ENCODE measurements around the gene PLCB4. TPM values are rescaled to one million over a fixed set of nuclear protein-coding genes. Genes with fewer than 3 reads are reported as not detected.

Gene PLCB4
- total RNA-seq, 1 experiment from 2014 or later = 0.91 TPM

DNA sequence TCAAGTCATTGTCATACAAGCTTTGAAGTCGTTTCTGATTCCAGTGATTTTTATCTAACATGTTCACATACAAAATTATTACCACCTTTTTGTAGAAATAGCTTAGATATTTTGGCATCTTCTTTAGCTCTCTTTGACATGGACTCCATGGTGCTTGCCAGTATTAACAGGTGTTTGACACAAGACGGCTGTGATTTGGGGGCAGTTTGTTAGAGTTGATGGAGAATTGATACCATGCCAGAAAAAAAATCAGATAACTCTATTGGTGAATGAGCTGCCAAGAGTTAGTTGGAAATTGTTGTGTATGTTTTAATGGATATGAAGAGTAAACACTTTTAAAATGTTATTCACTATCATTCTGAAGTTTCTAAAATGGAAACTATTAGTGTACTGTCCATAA, 298.9 kb downstream of the PLCB4 start:
- no peaks in the 10 kb centered on the region for H3K4me1 Mint-ChIP-seq (ENCODE audit: insufficient read depth, unreplicated experiment)
- ChIA-PET POLR2A (interaction anchor here (1.0 kb wide), 1 partner anchor 617 kb away, joined by 3 read pairs; no protein-coding TSS in a partner anchor), CTCF (interaction anchor here (0.6 to 5.2 kb wide), 9 partner anchors 8 to 1419 kb away, joined by 3 to 33 read pairs (median 4); no protein-coding TSS in a partner anchor)
- no TSS peak for BruUV-seq (replicated peaks)
- intact Hi-C loops (cut with micrococcal nuclease) = no loop called here
- H3K9me3 Mint-ChIP-seq (ENCODE audit: unreplicated experiment) = no peaks in the 10 kb centered on the region
- no peaks in the 10 kb centered on the region for H3K27me3 Mint-ChIP-seq (ENCODE audit: insufficient read depth, unreplicated experiment)
- no peak overlapping the region for H3K27ac Mint-ChIP-seq (ENCODE audit: low read depth, unreplicated experiment)
- TF ChIP-seq, protein P1, sequence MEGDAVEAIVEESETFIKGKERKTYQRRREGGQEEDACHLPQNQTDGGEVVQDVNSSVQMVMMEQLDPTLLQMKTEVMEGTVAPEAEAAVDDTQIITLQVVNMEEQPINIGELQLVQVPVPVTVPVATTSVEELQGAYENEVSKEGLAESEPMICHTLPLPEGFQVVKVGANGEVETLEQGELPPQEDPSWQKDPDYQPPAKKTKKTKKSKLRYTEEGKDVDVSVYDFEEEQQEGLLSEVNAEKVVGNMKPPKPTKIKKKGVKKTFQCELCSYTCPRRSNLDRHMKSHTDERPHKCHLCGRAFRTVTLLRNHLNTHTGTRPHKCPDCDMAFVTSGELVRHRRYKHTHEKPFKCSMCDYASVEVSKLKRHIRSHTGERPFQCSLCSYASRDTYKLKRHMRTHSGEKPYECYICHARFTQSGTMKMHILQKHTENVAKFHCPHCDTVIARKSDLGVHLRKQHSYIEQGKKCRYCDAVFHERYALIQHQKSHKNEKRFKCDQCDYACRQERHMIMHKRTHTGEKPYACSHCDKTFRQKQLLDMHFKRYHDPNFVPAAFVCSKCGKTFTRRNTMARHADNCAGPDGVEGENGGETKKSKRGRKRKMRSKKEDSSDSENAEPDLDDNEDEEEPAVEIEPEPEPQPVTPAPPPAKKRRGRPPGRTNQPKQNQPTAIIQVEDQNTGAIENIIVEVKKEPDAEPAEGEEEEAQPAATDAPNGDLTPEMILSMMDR (IDR thresholded peaks at IDR 0.05; ENCODE audit: unreplicated experiment) = no peak
- DNase-seq (ENCODE audit: unreplicated experiment) = no peak
- no peak overlapping the region for H3K4me3 Mint-ChIP-seq (ENCODE audit: unreplicated experiment)
- no peaks in the 10 kb centered on the region for H3K36me3 Mint-ChIP-seq (ENCODE audit: insufficient read depth, unreplicated experiment)

GRCh38 chr20:9368893-9369292, 300.0 kb downstream of the PLCB4 start:
- no peak for DNase-seq (ENCODE audit: unreplicated experiment)
- Mint-ChIP-seq H3K9me3 (ENCODE audit: unreplicated experiment) (no peaks in the 10 kb centered on the region), H3K4me1 (ENCODE audit: insufficient read depth, unreplicated experiment) (no peaks in the 10 kb centered on the region), H3K27ac (ENCODE audit: low read depth, unreplicated experiment) (no peak overlapping the region), H3K4me3 (ENCODE audit: unreplicated experiment) (no peak overlapping the region), H3K27me3 (ENCODE audit: insufficient read depth, unreplicated experiment) (no peaks in the 10 kb centered on the region), H3K36me3 (ENCODE audit: insufficient read depth, unreplicated experiment) (no peaks in the 10 kb centered on the region)
- TF ChIP-seq, protein P1 (IDR thresholded peaks at IDR 0.05; ENCODE audit: unreplicated experiment) = no peak
- POLR2A ChIA-PET = interaction anchor here (0.5 to 1.3 kb wide), 3 partner anchors 10 to 24 kb away, joined by 3 to 4 read pairs (median 3); no protein-coding TSS in a partner anchor
- BruUV-seq (replicated peaks) = no TSS peak
- CTCF ChIA-PET = interaction anchor here (0.9 to 5.2 kb wide), 7 partner anchors 9 to 609 kb away, joined by 3 to 33 read pairs (median 16); no protein-coding TSS in a partner anchor
- intact Hi-C loops (cut with micrococcal nuclease) = no loop called here

- ChIA-PET POLR2A (interaction anchor here (0.7 kb wide), 1 partner anchor 23 kb away, joined by 3 read pairs; no protein-coding TSS in a partner anchor), CTCF (interaction anchor here (0.9 to 5.2 kb wide), 8 partner anchors 10 to 610 kb away, joined by 3 to 33 read pairs (median 14); no protein-coding TSS in a partner anchor)
- H3K36me3 Mint-ChIP-seq (ENCODE audit: insufficient read depth, unreplicated experiment) = no peaks in the 10 kb centered on the region
- no peaks in the 10 kb centered on the region for H3K9me3 Mint-ChIP-seq (ENCODE audit: unreplicated experiment)
- intact Hi-C loops (cut with micrococcal nuclease) = no loop called here
- no peak overlapping the region for H3K27ac Mint-ChIP-seq (ENCODE audit: low read depth, unreplicated experiment)
- no peaks in the 10 kb centered on the region for H3K4me1 Mint-ChIP-seq (ENCODE audit: insufficient read depth, unreplicated experiment)
- no peak for DNase-seq (ENCODE audit: unreplicated experiment)
- no peaks in the 10 kb centered on the region for H3K27me3 Mint-ChIP-seq (ENCODE audit: insufficient read depth, unreplicated experiment)
- no peak overlapping the region for H3K4me3 Mint-ChIP-seq (ENCODE audit: unreplicated experiment)
- no TSS peak for BruUV-seq (replicated peaks)
- TF ChIP-seq, protein P1 (IDR thresholded peaks at IDR 0.05; ENCODE audit: unreplicated experiment) = no peak
Measured at GRCh38 chr20:9369557-9369956, 300.7 kb downstream of the PLCB4 start.

GRCh38 chr20:9374072-9374471, 305.2 kb downstream of the PLCB4 start:
- Mint-ChIP-seq H3K9me3 (ENCODE audit: unreplicated experiment) (no peaks in the 10 kb centered on the region), H3K27me3 (ENCODE audit: insufficient read depth, unreplicated experiment) (no peaks in the 10 kb centered on the region), H3K4me3 (ENCODE audit: unreplicated experiment) (no peak overlapping the region), H3K4me1 (ENCODE audit: insufficient read depth, unreplicated experiment) (no peaks in the 10 kb centered on the region), H3K36me3 (ENCODE audit: insufficient read depth, unreplicated experiment) (no peaks in the 10 kb centered on the region), H3K27ac (ENCODE audit: low read depth, unreplicated experiment) (no peak overlapping the region)
- DNase-seq (ENCODE audit: unreplicated experiment) = no peak
- TF ChIP-seq, protein P1 (IDR thresholded peaks at IDR 0.05; ENCODE audit: unreplicated experiment) = no peak
- intact Hi-C loops (cut with micrococcal nuclease) = no loop called here
- POLR2A ChIA-PET = no interaction called here
- CTCF ChIA-PET = interaction anchor here (1.9 kb wide), 1 partner anchor 623 kb away, joined by 4 read pairs; no protein-coding TSS in a partner anchor
- no TSS peak for BruUV-seq (replicated peaks)

All from MCF 10A (cell line).